HG03280 (cell line): Measurements from ENCODE around the gene CFAP299.

ENCODE experiments used
- ATAC-seq: cut with Tn5 transposase; IDR thresholded peaks from one replicate; pipeline ENCODE4 v1.9.1; 2021; ENCODE audit warnings: mild to moderate bottlenecking, moderate library complexity; ENCODE audit not compliant: unreplicated experiment

The CFAP299 gene

GRCh38 chr4:80387390-80388283 lies 52.1 kb downstream of the CFAP299 start:
- ATAC-seq, result no peak

- no peak for ATAC-seq
Observed at GRCh38 chr4:80388284-80388607, 52.7 kb downstream of the CFAP299 start.

DNA sequence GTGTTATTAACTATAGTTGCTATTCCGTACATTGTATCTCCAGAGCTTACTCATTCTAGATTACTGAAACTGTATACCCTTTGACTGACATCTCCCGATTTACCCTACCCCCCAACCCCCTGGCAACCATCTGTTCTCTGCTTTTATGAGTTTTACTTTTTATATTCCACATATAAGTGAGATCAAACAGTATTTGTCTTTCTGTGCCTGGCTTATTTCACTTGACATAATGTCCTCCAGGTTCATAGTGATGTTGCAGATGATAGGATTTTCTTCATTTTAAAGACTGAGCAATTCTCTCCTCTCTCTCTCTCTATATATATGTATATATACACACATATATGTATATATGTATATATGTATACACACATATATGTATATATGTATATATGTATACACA lies 54.6 kb downstream of the CFAP299 start:
- no peak for ATAC-seq

- ATAC-seq, result no peak
Observed at GRCh38 chr4:80393246-80393969, 57.9 kb downstream of the CFAP299 start.

GRCh38 chr4:80393970-80394250 lies 58.4 kb downstream of the CFAP299 start:
- no peak for ATAC-seq

DNA sequence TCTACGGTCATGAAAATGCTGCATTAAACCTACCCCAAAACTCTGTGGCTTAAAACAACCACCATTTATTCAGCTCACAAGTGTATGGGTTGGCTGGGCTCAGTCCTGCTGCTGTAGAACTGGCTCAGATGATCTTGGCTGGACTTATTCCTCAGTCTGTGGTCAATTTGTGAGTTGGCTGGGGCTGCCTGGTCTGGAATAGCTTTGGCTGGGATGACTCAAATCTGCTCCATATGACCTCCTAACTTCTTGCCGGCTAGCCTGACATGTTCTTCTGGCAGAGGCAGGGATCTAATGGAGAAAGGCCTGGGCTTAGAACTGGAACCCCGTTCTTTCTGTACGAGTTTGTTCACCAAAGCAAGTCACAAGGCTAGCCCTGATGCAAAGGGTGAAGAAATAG lies 71.7 kb downstream of the CFAP299 start:
- ATAC-seq, result no peak

DNA sequence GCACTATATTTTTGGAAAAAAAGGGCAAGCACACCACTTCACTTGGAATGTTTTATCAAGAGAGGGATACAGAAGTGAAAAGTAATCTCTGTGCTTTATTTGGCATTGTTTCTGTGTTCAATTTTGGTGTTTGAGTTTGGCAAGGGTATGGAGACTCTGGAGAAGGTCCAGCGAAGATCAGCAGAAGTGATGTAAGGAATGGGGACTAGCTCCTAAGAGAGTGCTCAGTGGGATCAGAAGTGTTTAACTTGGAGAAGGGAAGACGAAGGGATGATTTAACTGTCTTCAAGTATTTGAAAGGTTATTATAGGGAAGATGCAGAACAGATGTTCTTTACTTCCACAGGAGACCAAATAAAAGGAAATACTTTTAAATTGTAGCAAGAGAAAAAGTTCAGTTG lies 74.3 kb downstream of the CFAP299 start:
- ATAC-seq, result no peak

- no peak for ATAC-seq
Observed at GRCh38 chr4:80412322-80412721, 76.8 kb downstream of the CFAP299 start.

GRCh38 chr4:80413086-80413485 lies 77.6 kb downstream of the CFAP299 start:
- no peak for ATAC-seq

DNA sequence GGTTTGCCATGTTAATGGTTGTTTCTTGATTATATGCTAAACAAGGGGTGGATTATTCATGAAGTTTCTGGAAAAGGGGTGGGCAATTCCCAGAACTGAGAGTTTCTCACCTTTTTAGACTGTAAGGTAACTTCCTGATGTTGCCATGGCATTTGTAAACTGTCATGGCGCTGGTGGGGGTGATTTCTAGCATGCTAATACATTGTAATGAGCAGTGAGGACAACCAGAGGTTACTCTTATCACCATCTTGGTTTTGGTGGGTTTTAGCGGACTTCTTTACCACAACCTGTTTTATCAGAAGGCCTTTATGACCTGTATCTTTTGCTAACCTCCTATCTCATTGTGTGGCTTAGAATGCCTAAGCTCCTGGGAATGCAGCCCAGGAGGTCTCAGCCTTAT lies 81.5 kb downstream of the CFAP299 start:
- ATAC-seq, result no peak

GRCh38 chr4:80419946-80420345 lies 84.4 kb downstream of the CFAP299 start:
- ATAC-seq, result no peak

DNA sequence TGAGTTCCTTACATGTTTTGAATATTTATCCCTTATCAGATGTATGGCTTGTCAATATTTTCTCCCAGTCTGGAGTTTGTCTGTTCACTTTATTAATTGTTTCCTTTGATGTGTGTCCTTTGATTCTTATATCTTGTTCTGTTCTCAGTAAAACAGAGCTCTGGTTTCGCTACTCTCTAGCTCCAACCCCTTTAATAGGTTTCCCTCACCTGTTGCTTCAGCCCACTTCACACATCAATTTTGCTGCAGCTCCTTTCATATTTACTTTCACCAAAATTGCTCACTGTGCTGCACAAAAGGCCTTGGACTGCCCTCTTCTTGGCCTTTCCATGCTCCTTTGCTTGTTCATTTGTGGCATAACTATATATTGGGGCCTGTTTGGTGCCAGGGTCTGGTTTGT lies 85.1 kb downstream of the CFAP299 start:
- no peak for ATAC-seq

DNA sequence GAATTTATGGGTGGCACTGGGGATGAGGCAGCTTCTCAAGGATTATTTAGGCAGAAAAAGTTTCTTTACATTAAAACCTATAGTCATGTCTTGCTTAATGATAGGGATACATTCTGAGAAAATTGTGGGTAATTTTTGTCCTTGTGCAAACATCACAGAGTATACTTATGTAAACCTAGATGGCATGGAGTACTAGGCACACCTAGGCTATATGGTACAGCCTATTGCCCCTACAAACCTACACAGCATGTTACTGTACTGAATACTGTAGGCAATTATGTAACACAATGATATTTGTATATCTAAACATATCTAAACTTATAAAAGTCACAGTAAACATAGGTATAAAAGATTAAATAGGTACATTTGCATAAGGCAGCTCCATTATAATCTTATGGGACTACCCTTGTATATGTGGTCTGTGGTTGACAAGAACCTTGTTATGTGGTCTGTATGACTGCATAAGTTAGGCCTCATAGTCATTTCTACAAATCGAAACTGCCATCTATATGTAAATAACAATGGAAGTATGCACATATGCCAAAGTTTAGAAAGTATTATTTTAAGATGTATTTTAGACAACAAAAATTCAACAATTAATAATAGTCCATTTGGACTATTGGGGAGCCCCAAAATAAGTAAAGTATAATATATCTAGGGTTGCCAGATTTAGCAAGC lies 87.3 kb downstream of the CFAP299 start:
- no peak for ATAC-seq

DNA sequence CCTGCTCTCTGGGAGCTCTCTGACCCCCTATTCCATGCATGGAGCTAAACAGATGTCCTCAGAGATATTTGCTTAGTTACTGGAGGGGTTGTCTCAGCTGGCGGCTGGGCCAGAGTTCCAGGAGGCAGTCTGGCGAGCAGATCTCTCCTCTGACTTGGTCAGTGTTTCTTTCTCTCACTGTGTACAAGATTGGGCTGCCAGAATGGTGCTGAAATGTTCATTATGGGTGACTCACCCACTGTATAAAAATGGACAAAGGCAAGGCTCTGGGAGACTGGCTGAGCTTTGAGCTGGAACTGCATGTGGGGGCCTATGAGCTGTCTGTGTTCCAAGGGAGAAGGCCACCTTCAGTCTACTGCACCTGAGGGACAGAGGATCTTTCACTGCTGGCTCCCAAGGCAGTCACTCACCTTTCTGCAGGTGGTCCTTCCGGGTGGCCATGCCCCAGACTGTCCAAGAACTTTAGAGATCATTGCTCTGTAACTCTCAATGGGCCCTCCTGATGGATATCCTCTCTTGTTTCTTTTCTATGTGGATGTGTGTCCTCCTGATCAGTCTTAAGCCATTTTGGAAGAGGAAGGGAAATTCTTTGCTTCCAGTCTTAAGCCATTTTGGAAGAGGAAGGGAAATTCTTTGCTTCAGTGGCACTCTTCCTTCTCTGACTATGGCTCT lies 88.2 kb downstream of the CFAP299 start:
- no peak for ATAC-seq

DNA sequence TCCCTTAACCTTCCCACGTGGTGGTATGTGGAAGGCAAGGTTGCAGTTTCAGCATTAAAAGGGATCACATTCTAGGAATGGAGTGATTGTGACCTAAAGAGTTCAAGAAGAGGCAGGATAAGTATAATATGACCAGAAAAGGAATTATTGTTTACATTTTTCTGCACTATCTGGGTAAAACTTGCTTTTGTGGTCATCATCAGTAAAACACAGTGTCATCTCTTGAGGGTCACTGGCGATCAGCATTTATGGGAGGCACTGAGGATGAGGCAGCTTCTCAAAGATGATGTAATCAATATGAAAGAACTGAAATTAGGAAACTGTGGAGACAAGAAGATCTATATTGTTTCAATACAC lies 88.7 kb downstream of the CFAP299 start:
- ATAC-seq, result no peak

GRCh38 chr4:80425124-80426100 lies 89.9 kb downstream of the CFAP299 start:
- ATAC-seq, result no peak

- no peak for ATAC-seq
Observed at GRCh38 chr4:80431203-80431965, 95.9 kb downstream of the CFAP299 start.

DNA sequence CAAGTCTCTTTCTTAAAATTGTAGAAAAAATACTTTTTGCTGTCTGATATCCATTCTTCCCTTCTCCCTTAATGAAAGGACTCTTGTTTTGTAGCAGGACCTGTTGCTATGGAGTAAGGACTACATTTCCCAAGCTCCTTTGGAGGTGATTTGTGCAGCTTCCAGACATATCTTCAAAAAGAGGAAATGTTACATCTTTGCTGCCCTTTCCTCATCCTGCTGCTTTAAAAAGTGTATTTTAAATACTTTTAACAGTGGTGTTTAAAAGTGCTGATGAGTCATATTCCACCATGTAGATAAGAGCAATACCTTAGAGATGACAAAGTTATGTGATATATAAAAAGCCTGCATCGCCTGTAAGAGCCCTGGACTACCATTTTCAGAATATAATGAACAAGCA lies 98.7 kb downstream of the CFAP299 start:
- ATAC-seq, result no peak

DNA sequence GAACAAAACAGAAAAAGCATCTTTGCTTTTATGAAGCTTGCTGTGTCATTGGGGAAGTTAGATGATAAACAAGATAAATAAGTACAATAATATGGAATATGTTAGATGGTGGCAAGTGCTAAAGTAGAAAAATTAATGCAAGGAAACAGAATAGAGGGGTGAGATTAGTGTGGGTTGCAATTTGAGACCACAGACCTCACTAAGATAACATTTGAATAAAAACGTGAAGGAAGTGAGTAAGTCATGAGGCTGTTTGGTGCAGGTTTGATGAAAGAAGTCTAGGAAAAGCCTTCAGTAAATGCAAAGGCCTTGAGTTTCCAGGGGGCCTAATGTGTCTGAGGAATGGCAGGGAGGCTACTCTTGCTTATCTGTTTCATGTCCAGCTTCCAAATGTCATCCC lies 102.5 kb downstream of the CFAP299 start:
- no peak for ATAC-seq
